Measurements from ENCODE around the gene ELOA. TPM values are rescaled to one million over a fixed set of nuclear protein-coding genes. Genes with fewer than 3 reads are reported as not detected.

The ELOA gene
- total and polyA plus RNA-seq, 12 donors, result 11.2 to 39.0 (median 33.3) TPM

GRCh38 chr1:23736437-23737134 is 6.7 kb upstream of the ELOA start:
- H3K4me1 ChIP-seq, result peaks cover 0 to 8% (median 0%) of the 10 kb centered on the region in 9 donors
- 94 to 95% methylated on average over 7 of the region's 7 CpGs for WGBS, 2 donors
- DNase-seq (no peak), ATAC-seq (no peak)
- H3K4me3 ChIP-seq, result no peak overlapping the region
- H3K36me3 ChIP-seq, result no peaks in the 10 kb centered on the region
- no peak overlapping the region for H3K27ac ChIP-seq
- H3K9me3 ChIP-seq, result no peaks in the 10 kb centered on the region
- no peak for TF ChIP-seq CTCF (IDR thresholded peaks at IDR 0.05)
- no peaks in the 10 kb centered on the region for H3K27me3 ChIP-seq
- intact Hi-C loops (cut with DNase I), result no loop called here

GRCh38 chr1:23741609-23742008 is 1.7 kb upstream of the ELOA start:
- H3K36me3 ChIP-seq, result peaks cover 0 to 13% (median 0%) of the 10 kb centered on the region in 9 donors
- H3K4me3 ChIP-seq, result no peak overlapping the region
- no peak for DNase-seq
- WGBS, 2 donors, result 85 to 91% methylated on average over 5 of the region's 5 CpGs
- H3K27me3 ChIP-seq, result no peaks in the 10 kb centered on the region
- H3K9me3 ChIP-seq, result no peaks in the 10 kb centered on the region
- H3K4me1 ChIP-seq, result peaks cover 5 to 35% (median 31%) of the 10 kb centered on the region in 9 donors
- TF ChIP-seq CTCF (IDR thresholded peaks at IDR 0.05), result no peak
- H3K27ac ChIP-seq, result no peak overlapping the region
- intact Hi-C loops (cut with DNase I), result loop anchor here in 7 of 10 donors (5.0 to 10.0 kb wide), 4 partner anchors 44 to 187 kb away; partner anchors contain the start of genes RPL11 (in 5 of the 7) and ID3 (in 2 of the 7)
- no peak for ATAC-seq

GRCh38 chr1:23742670-23743286 is 493 bp upstream of the ELOA start:
- intact Hi-C loops (cut with DNase I), result loop anchor here in 7 of 10 donors (5.0 to 10.0 kb wide), 4 partner anchors 45 to 188 kb away; partner anchors contain the start of genes RPL11 (in 5 of the 7) and ID3 (in 2 of the 7)
- Histone ChIP-seq H3K4me1 (peaks cover 5 to 45% (median 36%) of the 10 kb centered on the region in 9 donors), H3K27ac (peak overlapping the region; percentile 88 to 98 (median 94)), H3K9me3 (no peaks in the 10 kb centered on the region), H3K4me3 (peak overlapping the region; percentile 70 to 100 (median 96)), H3K36me3 (peaks cover 0 to 23% (median 3%) of the 10 kb centered on the region in 9 donors), H3K27me3 (no peaks in the 10 kb centered on the region)
- TF ChIP-seq CTCF (IDR thresholded peaks at IDR 0.05), result peak in 1 of 9 donors; percentile 2
- ATAC-seq, result peak in 7 of 8 donors; percentile 11 to 51 (median 29)
- no peak for DNase-seq
- 9 to 10% methylated on average over 28 of the region's 28 CpGs for WGBS, 2 donors

- intact Hi-C loops (cut with DNase I), result loop anchor here in 4 of 10 donors (10.0 kb wide), 2 partner anchors 51 to 191 kb away; partner anchors contain the start of genes ID3 (in 2 of the 4) and RPL11 (in 2 of the 4)
- peaks cover 8 to 53% (median 44%) of the 10 kb centered on the region in 9 donors for H3K4me1 ChIP-seq
- no peaks in the 10 kb centered on the region for H3K27me3 ChIP-seq
- H3K27ac ChIP-seq, result no peak overlapping the region
- H3K4me3 ChIP-seq, result peak overlapping the region in 1 of 10 donors; percentile 87
- peaks cover 0 to 41% (median 9%) of the 10 kb centered on the region in 9 donors for H3K36me3 ChIP-seq
- 40 to 53% methylated on average over 1 of the region's 1 CpG for WGBS, 2 donors
- ATAC-seq (no peak), DNase-seq (no peak)
- no peaks in the 10 kb centered on the region for H3K9me3 ChIP-seq
- peak in 4 of 9 donors; percentile 15 to 33 (median 26) for TF ChIP-seq CTCF (IDR thresholded peaks at IDR 0.05)
Observed at GRCh38 chr1:23745515-23745914, 2.2 kb downstream of the ELOA start.

All from heart right ventricle (tissue), 16 donors.